GM11168 (cell line): ENCODE results near the gene TNS4.

ENCODE experiments used
- in situ Hi-C: fragments of 300-500 bp; cut with MboI; formaldehyde crosslinking; loops from one replicate; pipeline ENCODE4 v1.12.0; 2022; ENCODE audit warnings: low sequenced_read_pairs; ENCODE audit not compliant: unreplicated experiment

Gene TNS4

DNA sequence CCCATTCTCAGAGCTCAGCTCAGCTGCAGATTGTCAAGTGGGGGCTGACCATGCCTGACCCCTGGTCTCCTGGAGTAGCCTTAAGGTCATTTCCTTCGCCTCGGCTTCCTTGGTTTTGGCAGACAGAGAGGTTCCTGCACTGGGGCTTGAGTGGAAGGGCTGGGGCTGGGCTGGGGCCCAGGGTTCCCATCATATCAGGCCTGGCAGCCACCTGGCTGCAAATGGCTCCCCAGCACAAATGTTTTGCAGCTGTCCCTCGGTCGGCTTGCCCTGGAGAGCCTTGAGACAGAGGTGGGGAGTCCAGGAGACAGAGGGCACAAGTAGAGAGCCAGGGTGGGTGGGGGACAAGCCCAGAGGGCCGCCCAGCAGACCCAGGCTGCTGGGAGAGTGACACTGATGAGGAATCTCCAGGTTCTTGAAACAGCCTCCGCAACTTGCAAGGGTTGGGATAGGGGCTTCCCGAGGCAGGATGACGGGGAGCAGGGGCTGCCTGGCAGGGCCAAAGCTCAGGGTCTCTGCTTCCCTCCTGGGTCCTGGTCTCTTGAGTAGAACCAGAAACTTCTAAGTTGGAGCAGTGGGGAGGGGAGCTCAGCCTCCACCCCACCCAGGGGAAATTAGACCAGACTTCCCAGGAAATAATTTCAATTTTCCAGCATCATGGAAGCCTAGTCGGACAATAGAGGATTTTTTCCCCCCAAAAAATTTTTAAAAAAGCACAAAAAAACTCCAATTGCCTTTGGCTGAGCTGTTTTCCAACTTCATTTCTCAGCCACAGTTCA is 38.9 kb downstream of the TNS4 start:
- in situ Hi-C loops, result no loop called here

DNA sequence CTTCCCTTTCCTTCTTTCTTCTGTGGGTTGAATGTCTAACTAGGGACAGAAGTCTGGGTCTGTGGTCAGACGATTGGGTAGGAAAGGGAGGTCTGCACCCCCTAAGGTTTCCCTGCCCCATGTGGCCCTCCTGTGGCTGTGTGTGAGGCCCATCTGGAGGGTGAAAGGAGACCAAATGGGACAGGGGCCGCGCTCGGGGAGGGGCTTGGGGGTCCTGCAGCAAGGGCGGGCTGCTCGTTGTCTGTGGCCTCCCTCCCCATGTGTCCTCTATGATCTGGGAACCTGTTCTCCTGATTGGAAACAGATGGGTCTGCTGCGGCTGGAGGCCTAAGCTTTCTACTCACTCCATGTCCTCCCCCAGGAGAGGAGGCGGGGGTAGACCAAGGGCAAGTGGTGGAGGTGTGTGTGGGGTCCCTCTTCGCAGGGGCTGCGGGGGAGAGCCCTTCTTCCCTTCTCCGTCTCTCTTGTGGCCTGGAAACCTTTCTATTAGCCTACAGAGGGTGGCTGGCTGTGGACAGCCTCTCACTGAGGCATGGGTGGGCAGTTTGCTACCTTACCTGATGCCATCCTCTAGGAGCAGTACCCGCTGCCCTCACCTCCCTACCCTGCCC is 39.6 kb downstream of the TNS4 start:
- in situ Hi-C loops, result no loop called here

DNA sequence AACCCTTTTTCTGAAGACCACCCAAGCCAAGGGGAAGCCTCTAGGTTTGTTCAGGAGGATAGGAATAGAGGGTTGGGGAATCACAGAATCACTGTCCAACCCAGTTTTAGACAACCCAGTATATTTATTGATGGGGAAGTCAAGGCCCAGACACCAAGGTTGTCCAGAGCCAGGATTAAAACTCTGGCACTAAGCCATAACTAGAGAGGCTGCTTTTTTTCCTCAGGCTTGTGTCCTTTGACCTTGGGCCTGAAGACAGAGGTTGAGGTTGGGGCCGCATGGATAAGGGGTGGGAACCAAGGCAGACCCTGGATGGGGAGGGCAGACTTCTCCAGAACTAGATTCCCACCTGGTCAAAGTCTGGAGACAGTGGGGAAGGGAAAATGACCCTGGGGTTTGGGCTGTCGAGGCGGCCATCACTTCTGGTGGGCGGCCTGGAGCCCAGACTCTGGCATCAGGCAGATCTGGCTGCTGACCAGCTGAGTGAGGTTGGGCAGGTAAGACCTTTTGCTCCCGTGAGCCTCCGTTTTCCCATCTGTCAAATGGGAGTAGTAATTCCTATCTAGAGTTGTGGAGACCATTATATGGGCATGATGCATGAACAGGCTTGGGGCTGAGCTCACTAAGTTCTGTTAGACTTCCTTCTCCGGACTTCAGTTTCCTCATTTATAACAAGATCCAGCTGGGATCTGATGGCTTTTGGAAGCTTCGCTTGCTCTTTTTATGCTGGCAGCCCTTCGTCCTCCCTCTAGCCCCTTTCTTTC is 40.3 kb downstream of the TNS4 start:
- in situ Hi-C loops, result no loop called here

DNA sequence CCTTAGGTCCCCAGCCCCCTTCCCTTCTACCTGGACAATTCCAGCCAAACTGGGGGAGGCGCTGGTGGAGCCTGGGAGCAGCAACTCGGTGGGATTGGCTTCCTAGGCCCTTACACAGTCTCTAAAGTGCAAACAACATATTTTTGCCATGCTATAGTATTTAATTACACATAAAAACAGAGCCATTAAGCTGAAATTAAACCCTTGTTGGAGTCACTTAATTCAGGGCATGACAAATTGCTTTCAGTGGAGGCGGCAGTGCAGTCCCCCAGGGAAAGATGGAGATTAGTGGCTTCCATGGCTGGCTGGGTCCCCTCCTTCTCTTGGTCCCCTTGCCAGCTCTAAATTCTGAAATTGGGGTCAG is 40.8 kb downstream of the TNS4 start:
- in situ Hi-C loops, result no loop called here

DNA sequence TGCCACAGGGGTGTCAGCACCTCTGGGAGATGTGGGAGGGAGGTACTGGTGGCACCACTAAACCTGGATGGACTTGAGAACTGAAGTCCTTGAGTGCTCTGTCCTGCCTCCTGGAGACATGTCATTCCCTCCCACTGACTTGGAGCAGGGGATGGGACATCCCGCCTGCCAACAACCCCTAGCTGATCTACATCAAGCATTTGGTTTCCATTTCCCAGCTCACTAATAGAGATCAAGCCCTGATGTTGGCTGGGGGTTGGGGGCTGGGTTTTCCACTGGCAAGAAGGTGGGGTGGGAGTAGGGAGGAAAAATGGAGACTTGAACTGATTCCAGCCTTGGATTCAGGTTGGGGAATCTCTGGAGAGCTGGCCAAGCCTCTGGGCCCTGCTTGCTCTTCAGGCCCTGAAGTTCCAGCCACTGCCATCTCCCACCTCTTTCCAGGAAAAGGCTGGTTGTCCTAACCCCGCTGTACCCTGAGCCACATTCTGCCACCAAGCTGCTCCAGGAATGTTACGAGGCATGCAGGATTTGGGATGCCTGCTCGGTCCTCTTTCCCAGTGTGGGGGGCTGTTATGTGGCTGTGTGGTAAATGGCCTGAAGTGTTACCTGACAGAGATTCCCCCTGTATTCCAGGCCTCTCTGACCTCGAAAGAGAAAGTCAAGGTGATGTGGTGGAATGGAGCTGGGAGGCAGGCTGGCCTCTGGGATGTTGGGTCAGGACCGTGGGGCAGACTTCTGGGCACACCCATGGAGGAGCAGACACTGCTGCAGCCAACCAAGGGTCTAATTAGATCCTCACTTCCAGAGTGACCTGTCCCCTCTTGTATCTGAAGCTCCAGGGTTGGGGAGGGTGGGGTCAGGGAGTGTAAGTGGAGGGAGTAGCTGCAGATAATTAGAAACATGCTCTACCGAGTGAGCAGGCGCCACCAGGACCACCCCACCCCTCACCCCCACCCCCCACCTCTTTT is 41.5 kb downstream of the TNS4 start:
- in situ Hi-C loops, result no loop called here

DNA sequence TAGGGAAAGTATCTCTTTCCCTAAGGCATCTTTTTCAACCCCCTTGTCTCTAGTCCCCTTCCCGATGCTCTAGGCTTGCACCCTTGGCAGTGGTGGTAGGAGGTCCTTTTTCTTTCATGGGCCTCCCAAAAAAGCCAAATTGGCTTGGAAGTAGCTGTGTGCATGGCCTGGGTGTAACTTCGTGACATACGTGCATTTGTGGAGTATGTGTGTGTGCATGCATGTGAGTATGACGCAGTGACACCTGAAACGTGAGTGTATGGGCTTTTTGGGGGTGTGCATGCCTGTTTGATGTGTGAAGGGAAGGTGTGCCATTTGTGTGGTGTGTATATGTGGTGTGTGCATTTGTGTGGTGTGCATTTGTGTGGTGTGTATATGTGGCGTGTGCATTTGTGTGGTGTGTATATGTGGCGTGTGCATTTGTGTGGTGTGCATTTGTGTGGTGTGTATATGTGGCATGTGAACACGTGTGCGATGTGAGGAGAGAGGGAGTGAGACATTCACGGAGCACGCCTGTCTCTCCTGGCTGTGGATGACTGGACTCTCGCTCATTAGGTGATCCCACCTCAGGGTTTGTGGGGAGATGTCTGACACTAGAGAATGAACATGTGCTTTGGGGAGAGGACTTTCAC is 42.5 kb downstream of the TNS4 start:
- in situ Hi-C loops, result no loop called here

DNA sequence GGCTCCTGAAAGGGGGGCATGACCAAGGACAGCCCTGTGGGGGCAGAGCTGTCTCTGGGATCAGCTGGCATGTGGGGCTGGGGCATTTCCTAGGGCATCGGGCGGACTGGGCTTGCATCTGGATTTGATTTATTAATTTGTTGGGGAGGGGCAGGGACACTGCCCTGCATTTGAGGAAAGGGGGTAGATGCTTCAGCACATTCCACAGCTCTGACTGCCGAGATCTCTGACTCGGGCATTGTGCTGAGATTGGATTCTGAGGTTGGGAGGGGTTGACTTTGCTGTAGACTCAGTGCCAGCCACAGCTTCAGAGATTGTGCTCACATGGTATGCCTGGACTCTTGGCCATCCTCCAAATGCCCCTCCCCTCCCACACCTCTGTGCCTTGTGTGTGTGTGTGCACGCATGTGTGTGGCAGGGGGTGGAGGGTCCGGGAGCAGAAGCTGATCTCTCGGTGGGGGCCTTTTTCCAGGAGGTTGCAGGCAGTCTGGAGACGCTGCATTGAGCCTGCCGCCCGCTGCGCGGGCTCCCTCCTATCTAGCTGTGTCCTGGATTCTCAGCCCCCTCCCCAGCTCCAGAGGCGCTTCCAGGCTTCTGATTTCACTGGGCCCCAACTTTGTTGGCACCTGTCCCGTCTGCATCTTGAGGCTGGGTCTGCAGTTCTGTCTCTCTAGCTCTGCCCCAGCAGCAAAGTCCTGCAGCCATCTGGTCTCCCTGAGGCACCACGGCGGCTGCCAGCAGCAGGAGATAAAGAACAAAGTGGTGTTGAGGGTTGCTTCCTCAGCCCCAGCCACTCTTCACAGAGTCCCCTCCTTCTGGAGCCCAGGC is 43.2 kb downstream of the TNS4 start:
- in situ Hi-C loops, result no loop called here

DNA sequence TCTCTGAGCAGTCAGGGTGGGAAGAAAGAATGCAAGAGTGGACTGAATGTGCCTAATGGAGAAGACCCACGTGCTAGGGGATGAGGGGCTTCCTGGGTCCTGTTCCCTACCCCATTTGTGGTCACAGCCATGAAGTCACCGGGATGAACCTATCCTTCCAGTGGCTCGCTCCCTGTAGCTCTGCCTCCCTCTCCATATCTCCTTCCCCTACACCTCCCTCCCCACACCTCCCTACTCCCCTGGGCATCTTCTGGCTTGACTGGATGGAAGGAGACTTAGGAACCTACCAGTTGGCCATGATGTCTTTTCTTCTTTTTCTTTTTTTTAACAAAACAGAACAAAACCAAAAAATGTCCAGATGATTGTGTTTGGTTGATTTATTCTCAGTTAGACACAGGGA is 44.1 kb downstream of the TNS4 start:
- in situ Hi-C loops, result no loop called here

DNA sequence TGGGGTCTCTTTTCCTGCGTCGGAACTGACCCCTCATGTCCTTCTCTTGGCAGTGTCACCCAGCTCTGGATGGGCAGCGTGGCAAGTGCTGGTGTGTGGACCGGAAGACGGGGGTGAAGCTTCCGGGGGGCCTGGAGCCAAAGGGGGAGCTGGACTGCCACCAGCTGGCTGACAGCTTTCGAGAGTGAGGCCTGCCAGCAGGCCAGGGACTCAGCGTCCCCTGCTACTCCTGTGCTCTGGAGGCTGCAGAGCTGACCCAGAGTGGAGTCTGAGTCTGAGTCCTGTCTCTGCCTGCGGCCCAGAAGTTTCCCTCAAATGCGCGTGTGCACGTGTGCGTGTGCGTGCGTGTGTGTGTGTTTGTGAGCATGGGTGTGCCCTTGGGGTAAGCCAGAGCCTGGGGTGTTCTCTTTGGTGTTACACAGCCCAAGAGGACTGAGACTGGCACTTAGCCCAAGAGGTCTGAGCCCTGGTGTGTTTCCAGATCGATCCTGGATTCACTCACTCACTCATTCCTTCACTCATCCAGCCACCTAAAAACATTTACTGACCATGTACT is 44.9 kb downstream of the TNS4 start:
- in situ Hi-C loops, result no loop called here

DNA sequence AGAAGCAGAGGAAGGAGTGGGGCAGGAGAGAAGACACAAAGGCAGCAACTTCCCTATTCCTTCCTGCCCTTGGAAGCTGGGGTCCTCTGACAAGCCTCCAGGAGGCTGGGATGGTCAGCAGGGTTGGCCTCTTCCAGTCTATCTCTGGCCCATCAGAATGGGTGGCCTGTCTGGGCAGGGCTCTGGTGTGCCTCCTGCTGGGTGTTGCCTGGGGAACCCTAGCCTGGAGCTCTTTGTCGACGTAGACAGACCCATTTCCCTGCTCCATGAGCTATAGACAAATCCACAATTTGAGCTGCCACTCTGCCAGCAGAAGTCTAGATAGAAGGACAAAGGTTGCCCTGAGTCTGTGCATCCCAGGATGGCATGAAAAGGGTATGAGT is 46.8 kb downstream of the TNS4 start:
- in situ Hi-C loops, result no loop called here

DNA sequence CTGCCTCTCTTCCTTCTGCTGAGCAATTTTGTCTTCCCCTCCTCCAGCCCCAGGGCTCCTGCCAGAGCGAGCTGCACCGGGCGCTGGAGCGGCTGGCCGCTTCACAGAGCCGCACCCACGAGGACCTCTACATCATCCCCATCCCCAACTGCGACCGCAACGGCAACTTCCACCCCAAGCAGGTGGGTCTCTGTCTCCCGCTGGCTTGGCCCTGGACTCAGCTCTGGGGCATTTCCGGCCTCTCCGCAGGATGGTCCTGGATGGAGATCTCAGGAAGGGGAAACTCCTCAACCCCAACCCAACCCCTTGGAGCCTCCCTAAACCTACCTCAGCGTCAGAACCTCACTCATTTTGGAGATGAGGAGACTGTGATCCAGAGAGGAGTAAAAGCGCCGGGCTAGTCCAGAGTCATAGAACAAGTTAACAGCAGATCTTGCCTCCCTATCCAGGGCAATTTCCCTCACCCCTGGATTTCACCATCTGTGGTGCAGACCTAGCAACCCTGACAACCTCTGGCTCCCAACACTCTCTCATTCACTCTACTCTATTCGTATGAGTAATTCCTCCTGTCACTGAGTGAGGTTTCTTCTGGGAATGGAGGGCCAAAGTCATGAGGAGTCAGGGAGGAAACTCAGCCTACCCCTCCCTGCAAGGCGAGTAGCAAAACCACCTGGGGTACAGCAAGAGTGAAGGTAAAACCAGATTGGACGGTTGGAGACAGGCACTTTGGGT is 47.4 kb downstream of the TNS4 start:
- in situ Hi-C loops, result no loop called here

DNA sequence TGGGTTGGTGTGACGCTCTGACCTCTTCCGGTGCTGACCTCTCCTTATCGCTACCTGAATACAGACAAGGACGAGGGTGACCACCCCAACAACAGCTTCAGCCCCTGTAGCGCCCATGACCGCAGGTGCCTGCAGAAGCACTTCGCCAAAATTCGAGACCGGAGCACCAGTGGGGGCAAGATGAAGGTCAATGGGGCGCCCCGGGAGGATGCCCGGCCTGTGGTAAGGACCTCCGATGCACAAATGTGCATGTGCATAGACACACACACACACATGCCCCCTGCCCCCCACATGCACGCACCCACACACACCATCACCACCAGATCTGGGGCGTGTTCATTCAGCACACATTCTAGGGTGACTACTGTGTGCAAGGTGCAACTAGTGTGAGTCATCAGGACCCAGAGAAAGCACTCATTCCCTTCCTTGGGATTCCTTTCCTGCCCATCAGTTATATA is 48.5 kb downstream of the TNS4 start:
- in situ Hi-C loops, result no loop called here

DNA sequence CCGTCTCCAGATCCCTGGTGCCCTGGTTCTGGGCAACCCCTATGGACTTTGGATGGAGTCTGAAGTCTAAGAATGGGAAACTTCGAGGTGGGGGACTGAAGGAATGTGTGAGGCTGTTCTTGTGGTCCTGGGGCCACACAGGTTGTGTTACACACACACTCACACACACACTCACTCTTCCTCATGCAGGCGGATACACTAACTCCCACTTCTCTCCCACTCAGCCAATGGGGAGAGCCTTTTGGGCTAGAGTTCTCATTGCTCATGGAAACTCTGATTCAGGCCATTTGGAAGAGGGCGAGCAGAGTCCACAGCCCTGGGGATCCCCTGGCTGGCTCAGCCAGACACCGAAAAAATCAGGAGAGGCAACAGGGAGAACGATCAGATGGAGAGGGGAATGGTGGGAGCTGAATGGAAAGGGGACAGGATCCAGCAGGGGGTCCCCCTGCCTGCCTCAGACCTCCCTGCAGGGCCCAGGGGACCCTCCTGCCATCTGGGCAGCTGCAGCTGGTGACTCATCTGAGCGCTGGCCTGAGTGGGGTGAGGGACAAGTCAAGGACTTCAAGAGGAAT is 49.1 kb downstream of the TNS4 start:
- in situ Hi-C loops, result no loop called here

DNA sequence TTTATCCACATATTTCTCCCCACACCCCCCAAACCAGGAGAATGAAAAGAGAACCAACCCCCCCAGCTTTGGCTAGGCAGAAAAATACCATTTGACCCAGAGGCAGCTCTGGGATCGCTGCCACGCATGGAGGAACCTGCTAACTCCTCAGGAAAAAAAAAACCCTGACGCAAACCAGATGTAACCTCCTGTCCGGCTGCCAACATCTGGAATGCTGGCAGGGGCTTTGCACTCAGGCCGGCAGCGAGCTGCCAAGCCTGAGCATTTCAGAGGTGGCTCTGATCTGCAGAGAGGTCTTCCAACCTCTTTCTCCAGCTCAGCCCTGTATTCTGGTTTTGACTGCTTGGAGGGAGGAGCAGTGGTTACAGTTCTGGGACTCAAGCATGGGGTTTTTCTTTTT is 50.0 kb downstream of the TNS4 start:
- in situ Hi-C loops, result no loop called here

DNA sequence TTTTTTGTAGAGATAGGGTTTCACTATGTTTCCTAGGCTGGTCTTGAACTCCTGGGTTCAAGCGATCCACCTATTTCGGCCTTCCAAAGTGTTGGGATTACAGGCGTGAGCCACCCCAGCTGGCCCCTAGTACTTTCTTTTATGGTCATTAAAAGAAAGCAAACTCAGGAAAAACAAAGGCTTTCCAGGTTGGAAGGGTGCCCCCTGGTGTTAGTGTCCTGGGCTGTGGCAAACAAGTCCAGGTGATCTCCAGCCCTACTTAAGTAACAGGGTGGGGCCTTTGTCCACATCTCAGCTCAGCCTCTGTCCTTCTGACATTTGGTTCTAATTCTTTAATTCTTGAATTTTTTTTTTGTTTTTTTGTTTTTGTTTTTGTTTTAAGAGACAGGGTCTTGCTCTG is 51.2 kb downstream of the TNS4 start:
- in situ Hi-C loops, result no loop called here

DNA sequence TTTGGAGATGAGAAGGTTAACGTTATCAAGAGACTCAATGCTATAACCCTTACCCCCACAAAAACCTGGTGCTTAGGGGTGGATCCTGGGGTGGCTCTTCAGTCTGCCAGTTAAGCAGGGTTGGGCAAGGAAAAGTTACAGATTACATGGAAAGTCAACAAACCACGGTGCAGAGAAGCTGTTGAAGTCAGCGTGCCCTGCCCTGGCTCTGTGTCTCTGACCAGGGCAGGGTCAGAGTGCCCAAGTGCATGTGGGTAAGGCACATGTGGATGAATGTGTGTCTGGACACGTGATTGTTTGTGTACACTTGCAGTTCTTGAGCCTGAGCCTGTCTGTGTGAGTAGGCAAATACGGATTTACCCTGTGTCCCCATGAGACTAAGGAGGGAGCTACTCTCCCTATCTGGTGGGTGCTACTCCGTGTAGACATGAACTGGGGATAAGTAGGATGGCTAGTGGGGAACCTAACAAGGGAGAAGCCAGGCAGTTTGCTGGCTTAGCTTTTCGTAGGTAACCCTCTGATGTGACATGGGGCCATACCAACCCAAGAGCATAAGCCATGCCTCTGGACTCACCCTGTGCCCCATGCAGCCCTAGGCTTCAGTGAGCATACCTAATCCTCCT is 52.7 kb downstream of the TNS4 start:
- in situ Hi-C loops, result no loop called here

DNA sequence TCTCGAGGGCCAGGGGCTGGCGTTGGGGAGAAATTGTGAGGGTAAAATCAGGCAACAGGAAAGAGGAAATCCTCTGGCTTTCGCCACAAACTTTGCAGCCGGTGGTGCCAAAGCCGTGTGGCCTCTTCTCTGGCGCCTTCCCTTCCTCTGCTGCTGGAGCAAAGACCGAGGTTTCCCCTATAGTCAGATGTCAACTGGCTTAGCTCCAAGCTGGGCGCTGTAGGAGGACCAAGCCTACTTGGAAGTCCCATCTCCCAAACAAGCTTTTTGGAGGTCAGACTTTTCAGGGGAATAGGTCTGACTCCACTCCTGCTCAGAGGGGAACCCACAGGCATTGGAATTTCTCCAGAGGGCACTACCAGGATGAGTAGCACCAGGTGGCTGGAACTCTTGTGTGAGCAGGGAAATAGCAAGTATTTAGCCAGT is 53.2 kb downstream of the TNS4 start:
- in situ Hi-C loops, result no loop called here
